ENCODE measurements around the gene PTH2.
"Not testable (repeated sequence)": the region's sequence is repeated elsewhere in the genome, so short reads cannot be mapped to it uniquely, and the experiment has no call there.

Gene PTH2

DNA sequence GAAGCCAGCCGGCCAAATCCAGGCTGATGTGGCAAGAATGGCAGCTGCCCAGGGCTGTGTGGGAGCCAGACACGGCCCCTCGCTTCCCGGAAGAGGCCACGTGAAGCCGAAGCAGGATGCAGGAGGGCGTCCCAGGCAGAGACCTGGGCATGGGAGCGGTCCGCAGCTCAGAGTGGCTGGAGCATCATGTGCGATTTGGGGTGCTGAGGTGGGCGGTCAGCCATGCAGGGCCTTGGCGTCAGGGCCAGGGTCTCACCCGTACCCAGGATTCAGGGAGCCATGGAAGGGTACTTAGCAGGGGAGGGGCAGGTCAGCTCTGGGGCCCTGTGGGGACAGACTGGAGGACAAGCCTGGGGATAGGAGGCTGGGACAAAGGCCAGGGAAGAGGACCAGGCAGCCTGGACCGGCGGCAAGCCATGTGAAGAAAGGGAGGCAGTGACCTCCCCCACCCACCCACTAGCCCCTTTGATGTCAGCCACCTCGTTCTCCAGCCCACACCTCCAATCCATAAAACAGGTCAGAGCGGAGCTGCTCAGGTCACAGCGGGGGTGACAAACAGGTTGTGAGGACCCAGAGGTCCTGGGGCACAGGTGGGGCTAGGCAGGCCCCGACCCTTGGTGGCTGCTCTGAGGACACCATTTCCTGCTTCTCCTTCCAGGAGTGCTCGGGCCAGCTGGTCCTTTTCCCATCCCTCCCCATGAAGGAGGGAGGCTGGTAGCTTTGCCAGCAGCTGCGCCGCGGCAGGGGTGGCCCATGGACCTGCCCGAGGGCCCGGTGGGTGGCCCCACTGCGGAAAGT, 32.9 kb downstream of the PTH2 start:
- no peak for DNase-seq (ENCODE audit: low read depth in 3 of 3, low spot score in 1 of 3)

DNA sequence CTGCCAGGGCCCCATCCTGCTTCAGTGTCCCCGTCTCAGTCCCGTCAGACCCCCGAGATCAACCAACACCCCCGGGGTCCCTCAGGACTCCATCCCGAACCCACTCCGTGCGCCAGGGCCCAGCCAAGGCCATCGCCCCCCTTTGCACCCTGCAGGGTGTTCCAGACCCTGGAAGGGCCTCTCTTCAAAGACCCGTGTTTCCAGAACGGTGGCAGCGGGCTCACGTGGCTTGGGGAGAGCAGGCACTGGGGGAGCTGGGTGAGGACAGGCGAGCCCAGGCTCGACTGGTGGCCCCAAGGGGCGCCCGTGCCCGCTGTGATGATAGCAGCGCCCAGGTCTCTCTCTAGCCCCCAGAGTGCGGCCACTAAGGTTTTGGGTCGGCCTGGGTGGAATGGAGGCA, 33.8 kb downstream of the PTH2 start:
- DNase-seq (ENCODE audit: low read depth in 3 of 3, low spot score in 1 of 3), result no peak

DNA sequence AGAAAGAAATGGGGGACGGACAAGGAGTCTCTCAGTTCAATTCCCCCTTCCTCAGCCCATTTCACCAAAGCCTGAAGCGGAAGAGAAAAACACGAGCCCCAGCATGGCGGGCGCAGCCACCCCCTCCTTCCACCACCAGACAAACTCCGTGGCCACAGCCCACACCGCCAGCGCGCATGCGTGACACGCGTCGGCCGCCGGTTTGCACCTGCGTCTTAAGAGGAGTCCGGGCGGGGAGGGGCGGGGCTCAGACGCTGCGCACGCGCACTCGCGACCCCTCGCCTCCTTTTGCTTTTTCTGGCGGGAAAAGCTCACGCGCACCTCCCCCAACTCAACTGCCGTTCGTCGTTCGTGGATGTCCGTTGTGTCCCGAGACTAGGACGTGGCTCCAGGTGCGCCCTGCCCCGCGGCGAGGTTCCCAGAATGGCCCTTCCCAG, 35.3 kb downstream of the PTH2 start, which contains the start of gene KASH5:
TSS of gene KASH5 (plus strand) at position 314 of the 437 bp plus-strand sequence. CDS start 2,635 bp downstream, outside the sequence.
- peak; percentile 61 to 88 (median 65) for DNase-seq (ENCODE audit: low read depth in 3 of 3, low spot score in 1 of 3)

DNA sequence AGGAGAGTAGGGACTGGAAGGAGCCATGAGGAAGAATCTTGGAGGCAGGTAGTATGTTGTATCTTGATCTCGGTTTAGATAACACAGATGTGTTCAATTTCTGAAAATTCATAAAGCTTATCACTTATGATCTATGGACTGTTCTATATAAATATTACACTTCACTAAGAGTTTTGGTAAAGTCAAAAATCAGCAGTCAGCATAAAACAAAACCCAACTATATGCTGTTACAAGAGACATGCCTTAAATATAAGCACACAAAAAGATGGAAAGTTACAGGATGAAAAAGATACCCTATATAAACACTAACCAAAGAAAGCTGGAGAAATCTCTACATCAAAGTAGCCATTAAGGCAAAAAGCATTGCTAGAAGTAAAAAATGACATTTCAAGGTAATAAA, 39.6 kb downstream of the PTH2 start:
- no peak for DNase-seq (ENCODE audit: low read depth in 3 of 3, low spot score in 1 of 3)

DNA sequence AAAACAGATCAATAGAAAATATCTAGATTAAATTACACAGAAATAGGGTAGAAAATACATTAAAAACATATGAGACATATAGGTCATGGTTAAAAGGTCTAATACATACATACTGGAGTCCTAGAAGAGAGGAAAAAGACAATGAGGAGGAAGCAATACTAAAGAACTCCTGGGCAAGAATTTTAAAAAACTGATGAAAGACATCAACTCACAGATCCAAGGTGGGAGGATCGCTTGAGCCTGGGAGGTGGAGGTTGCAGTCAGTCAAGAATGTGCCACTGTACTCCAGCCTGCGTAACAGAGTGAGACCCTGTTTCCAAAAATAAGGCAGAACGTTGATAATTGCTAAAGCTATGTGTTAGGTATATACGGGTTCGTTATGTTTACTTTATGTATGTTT, 40.6 kb downstream of the PTH2 start:
- DNase-seq (ENCODE audit: low read depth in 3 of 3, low spot score in 1 of 3), result no peak

DNA sequence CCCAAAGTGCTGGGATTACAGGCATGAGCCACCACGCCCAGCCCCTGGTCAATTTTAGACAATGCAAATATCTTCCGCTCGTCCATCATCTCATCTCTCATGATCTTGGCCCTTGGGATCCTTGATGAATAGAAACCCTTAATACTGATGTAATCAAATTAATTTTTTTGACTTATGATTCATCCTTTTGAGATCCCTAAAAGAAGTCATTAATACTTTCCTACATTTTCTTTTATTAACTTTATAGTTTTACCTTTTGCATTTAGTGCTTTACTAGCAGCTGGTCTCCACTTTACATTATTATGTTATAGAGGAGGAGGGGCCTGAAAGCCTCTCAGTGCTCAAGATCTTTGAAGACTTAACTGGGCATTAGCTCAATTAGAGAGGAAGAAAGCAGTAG, 42.9 kb downstream of the PTH2 start:
- no peak for DNase-seq (ENCODE audit: low read depth in 3 of 3, low spot score in 1 of 3)

DNA sequence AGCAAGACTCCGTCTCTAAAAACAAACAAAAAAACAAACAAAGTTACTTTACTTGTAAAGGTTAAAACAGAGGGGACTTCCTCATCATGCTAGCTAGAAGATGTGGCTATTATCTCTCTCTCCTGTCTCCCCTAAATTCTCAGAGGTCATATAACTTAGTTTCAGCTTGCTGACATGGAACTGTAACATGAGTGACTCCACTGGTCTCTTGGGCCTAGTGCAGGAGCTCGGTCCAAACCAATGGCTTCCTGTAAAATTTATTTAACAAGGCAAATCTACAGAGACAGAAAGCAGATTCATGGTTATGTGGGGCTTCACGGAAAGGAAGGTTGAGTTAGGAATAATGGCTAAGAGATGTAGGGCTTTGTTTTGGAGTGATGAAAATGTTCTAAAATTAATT, 44.7 kb downstream of the PTH2 start:
- no peak for DNase-seq (ENCODE audit: low read depth in 3 of 3, low spot score in 1 of 3)

DNA sequence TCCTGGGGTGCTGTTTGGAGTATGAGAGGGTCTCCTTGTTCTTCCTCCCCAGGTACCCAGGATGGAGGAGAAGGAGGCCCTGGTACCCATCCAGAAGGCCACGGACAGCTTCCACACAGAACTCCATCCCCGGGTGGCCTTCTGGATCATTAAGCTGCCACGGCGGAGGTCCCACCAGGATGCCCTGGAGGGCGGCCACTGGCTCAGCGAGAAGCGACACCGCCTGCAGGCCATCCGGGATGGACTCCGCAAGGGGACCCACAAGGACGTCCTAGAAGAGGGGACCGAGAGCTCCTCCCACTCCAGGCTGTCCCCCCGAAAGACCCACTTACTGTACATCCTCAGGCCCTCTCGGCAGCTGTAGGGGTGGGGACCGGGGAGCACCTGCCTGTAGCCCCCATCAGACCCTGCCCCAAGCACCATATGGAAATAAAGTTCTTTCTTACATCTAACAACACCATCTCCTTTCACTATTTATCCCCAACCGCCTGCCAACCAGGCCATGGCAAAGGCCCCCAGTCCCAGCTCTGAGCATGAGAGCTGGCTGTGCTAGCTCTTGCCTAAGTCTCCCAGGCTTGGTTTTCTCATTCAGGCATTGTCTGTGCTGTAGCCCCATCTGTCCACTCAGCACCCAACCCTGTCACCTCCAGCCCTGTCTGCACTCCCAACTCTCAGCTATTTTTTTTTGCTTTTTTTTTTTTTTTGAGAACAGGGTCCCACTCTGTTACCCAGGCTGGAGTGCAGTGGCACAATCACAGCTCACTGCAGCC, 48.4 kb downstream of the PTH2 start:
- no peak for DNase-seq (ENCODE audit: low read depth in 3 of 3, low spot score in 1 of 3)

DNA sequence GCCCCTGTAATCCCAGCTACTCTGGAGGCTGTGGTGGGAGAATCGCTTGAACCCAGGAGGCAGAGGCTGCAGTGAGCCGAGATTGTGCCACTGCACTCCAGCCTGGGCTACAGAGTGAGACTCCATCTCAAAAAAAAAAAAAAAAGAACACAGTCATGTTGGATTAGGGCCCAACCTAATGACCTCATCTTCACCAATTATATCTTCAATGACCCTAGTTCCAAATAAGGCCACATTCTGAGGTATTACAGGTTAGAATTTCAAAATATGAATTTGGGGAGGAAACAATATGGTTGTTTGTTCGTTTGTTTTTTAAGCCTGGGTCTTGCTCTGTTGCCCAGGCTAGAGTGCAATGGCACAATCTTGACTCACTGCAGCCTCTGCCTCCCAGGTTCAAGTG, 50.1 kb downstream of the PTH2 start:
- DNase-seq (ENCODE audit: low read depth in 3 of 3, low spot score in 1 of 3), result not testable (repeated sequence)
